DMS153 (cell line): ENCODE data around the gene CYGB.

Experiments
- DNase-seq: peaks from one replicate; lab custom pipeline; 2025; lab: John Stamatoyannopoulos, UW

Gene CYGB

DNA sequence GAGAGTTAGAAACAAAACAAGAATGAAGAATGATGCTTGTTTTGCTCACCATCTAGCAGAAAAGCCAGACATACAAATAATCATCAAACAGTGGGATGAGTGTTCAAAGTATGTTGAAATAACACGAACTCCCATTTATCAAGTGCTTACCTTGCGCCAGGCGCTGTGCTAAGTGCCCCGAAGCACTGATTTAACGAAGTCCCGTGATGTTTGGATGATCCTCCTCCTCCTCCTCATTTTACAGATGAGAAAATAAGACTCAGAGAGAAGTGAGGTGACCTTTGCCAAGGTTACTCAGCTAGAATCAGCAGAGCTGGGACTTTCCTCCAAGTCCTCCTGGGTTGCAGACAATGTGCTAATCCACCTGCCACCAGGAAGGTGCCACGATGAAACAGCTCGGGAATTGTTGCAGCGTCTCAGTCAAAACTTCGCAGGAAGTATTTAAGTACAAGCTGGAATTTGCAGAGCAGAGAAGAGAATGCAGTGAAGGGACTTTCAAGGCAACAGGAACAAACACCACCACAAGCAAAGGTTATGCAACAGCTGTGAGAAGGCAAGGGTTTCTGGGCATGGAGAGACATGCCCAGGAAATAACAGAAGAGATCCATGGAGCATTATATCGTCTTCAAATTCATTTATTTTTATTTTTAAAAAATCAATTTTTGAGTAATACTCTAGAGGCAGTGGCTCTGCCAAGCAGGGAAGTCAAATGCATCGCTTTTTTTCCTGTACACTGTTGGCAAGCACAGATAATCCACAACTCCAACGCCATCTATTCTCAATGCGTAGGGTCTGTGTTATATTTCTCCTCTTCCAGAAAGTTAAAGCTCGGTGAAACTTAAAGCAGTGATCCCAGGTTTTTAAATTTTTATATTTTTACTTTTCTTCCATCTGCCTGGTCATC lies 13.5 kb upstream of the CYGB start:
- peak; percentile 17 for DNase-seq

- no peak for DNase-seq
Observed at GRCh38 chr17:76549539-76549938, 12.0 kb upstream of the CYGB start.

- no peak for DNase-seq
Observed at GRCh38 chr17:76549215-76549518, 11.7 kb upstream of the CYGB start.

- DNase-seq: no peak
Observed at GRCh38 chr17:76548378-76549214, 11.1 kb upstream of the CYGB start.

DNA sequence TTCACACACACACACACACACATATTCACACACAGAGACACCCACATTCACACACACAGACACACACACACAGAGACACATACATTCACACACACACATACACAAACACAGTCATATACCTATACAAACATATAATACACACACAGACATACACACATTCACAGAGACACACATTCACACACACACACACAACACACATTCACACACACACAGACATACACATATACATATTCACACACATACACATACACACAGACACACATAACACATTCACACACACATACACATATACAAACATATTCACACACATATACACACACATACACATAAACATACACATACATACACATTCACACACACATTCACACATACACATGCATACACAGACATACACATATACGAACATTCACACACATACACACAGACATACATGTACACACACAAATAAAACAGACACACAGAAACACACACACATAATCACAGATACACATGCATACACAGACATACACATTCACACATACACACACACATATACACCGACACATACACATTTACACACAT lies 10.2 kb upstream of the CYGB start:
- no peak for DNase-seq

- peak; percentile 32 for DNase-seq
Observed at GRCh38 chr17:76547183-76547641, 9.7 kb upstream of the CYGB start.

DNA sequence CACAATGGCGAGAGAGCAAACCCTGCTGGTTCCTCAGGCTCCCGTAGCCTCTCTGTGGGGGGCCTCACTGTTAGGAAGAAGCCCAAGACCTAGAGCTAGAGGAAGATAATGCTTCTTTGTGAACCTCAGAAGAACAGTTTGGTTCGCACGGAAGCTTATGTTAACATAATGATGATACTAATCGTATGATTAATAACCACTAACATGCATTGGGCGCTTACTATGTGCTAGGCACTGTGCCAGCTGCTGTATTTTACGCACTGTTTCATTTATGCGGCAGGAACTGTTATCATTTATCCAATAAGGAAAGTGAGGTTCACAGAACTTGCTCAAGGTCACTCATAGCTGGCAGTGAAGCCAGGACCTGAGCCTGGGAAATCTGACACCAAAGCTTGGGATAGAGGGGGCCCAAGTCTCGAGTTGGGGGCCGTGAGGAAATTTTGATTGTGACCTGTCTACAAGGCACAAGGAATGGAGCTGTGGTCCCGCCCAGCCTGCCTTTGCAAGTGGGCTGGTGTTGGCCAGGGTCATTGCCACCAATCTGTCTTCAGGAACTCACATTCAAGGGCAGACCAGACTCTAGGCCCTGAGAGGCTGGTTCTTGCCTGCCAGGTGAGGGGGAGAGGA lies 9.2 kb upstream of the CYGB start:
- DNase-seq: no peak

DNA sequence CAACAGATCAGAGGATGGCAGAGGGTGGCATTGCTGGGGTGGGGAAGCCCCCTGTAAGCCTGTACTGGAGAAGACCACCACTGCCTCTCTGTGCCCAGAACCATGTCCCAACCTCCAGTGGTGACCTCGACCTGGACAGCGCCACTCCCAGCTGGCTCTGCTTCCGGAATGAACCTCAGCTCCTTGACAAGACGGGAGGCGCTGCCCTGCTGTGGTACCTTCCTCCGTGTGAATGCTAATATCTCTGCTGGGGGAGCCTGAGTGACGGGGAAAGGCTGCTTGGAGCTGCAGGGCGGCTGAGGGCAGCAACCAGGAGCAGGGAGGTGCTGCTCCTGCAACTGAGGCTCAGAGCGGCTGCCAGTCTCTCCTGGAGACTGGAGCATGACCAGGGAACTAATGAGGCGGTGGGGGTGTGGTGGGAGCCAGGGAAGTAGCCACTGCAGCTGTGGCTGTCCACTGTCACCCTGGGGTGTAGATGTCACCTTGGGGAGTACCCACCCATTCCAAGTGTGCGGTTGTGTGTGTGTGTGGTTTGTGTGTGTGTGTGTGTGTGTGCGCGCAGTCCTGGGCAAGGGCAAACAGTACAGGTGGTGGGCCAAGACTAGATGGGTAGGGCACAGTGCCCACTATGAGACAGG lies 8.5 kb upstream of the CYGB start:
- DNase-seq: no peak

DNA sequence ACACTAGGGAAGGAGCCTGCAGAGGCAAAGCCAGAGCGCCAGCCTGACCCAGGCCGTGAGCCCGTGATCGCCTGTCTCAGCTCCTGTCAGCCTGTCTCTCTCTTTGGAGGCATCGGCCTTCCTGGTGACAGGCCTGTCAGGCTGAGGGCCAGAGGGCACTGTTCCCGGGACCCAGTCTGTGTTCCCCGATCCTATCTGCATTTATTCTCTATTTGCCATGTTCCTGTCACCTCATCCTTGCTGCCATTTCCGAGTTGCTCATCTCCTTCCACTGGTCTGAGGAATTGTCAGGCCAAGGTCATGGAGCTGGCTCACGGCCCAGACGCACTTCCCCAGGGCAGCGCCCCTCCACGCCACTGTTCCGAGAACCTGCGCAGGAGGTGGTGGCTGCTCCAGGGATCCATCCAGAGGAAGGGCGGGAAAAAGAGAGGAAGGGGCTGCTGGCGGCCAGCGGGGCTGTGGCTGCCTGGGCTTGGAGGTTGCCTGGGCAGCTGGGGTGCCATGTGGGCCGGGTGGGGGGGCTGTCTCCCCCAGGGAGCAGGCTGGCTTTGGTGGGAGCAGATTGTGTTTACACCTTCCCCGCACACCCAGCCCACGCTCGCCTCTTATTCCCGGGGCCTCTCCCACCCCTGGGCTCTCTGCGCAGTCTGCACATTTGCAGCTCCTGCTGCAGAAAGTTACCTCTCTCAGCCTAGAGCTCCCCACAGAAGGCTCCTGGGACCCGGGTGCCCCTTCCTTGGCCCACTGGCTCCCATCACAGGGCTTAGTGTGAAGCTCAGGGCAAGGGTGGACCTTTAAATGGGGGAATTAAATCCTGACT lies 7.2 kb upstream of the CYGB start:
- no peak for DNase-seq

- no peak for DNase-seq
Observed at GRCh38 chr17:76543826-76544545, 6.5 kb upstream of the CYGB start.

GRCh38 chr17:76543482-76543825 lies 5.9 kb upstream of the CYGB start:
- no peak for DNase-seq

DNA sequence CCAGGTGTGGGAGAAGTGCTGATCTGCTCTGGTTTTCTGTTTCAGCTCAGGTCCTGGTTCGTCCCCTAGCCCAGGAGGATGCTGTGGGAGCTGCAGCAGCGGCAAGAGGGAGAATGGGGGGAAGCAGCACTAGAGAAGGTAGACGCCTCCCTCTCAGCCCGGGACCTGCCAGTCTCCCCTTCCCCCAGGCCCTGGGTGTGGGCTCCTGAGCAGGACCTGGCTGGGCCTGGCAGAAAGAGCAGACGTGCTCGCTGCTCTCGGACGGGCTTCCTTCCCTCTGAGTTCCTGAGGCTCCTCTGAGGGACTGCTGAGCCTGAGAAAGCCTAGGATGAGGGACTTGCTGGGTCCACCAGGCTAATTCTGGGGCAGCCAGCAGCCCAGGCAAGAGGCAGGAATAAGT lies 5.5 kb upstream of the CYGB start:
- DNase-seq: no peak

GRCh38 chr17:76542566-76542971 lies 5.1 kb upstream of the CYGB start:
- no peak for DNase-seq

- DNase-seq: no peak
Observed at GRCh38 chr17:76541739-76542454, 4.4 kb upstream of the CYGB start.

DNA sequence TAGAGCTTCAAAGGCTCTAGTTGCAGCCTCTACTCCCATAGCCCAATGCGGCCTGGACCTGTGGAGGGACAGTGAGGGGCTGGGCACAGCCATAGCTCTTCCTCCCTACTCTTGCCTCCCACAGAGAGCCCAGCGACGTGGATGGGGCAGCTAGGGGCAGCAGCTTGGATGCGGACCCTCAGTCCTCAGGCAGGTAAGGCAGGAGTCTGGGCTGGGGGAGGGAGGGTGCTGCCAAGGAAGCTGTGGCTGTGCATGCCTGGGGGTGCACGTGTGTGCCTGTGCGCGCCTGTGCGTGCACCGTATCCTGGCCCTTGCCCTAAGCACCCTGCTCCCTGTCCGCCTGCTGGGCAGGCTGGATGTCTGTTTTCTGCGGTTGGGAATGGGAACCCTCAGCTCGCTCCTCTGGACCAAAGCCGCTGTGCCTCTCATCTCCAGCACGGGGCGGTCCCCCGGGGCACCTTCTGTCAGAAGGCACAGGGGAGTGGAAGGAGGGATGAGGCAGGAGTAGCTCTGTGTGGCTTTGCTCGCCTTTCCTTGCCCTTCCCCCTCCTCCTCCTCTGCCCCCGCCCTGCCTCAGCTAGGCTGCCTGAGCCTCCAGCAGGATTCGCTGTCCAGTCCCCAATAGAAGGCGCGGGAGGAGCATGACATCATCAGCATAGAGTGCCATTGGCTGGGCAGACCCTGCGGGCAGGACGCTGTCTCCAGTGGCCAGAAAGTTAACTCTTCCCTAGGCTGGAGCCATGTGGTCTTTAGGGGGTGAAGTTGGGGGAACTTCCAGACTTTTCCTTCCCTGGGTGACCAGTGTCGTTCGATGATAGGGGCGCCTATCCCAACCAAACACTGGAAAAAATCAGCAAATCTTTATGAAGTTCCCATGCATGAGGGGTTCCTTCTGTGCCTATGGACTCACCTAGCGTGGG lies 3.1 kb upstream of the CYGB start:
- DNase-seq: peak; percentile 81

- no peak for DNase-seq
Observed at GRCh38 chr17:76539631-76540271, 2.2 kb upstream of the CYGB start, which contains the start of gene PRCD. Gene PRCD, plus strand, starts transcription at chr17:76540044. Its CDS starts 98 bp downstream, at chr17:76540142.

DNA sequence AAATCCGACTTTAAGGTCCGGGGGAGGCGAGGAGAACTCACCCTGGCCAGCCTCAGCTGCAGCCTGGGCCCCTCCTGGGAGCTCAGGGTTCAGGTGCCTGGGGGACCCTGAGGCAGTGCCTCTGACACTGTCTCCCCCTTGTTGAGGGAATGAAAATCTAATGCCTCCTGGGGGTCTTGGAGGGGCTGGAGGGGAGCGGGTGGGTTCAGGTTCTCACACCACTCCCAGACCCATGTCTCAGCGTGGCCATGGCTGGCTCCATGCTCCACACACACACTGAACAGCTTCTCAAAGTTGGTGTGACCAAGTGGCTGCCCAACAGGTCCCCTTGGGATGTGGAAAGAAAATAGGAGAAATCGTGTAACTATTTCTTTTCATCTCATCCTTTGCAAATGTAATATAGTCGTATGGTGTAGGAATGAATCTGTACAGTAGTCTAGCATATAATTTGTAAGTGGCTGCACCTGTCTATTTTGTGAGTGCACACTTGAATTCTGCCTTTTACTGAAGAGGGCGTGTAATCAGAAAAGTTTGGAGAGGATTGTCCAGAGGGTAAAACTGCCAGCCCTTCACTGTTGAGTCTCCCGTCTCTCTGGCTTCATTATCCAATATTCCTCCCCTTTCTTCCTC lies 1.5 kb upstream of the CYGB start:
- DNase-seq: no peak
